Measurements from ENCODE around the gene LHX3. TPM values are rescaled to one million over a fixed set of nuclear protein-coding genes. Genes with fewer than 3 reads are reported as not detected.

Gene LHX3
- total RNA-seq, 1 donor from 2014 or later = not detected

- no peak for DNase-seq (ENCODE audit: low spot score)
- no peak for TF ChIP-seq CTCF (IDR thresholded peaks at IDR 0.05; ENCODE audit: unreplicated experiment)
- H3K36me3 Mint-ChIP-seq (ENCODE audit: low read depth, unreplicated experiment) = peaks cover 13% of the 10 kb centered on the region
- H3K27ac Mint-ChIP-seq (ENCODE audit: unreplicated experiment) = no peak overlapping the region
- H3K27me3 Mint-ChIP-seq (ENCODE audit: unreplicated experiment) = peaks cover 6% of the 10 kb centered on the region
- no peaks in the 10 kb centered on the region for H3K9me3 Mint-ChIP-seq (ENCODE audit: unreplicated experiment)
- H3K4me1 Mint-ChIP-seq (ENCODE audit: unreplicated experiment) = no peaks in the 10 kb centered on the region
- no peak overlapping the region for H3K4me3 Mint-ChIP-seq (ENCODE audit: unreplicated experiment)
These were observed 13.3 kb upstream of the LHX3 start for GRCh38 chr9:136218271-136218670.

- no peak for DNase-seq (ENCODE audit: low spot score)
- no peaks in the 10 kb centered on the region for H3K9me3 Mint-ChIP-seq (ENCODE audit: unreplicated experiment)
- H3K27me3 Mint-ChIP-seq (ENCODE audit: unreplicated experiment) = peaks cover 4% of the 10 kb centered on the region
- no peak overlapping the region for H3K4me3 Mint-ChIP-seq (ENCODE audit: unreplicated experiment)
- H3K4me1 Mint-ChIP-seq (ENCODE audit: unreplicated experiment) = no peaks in the 10 kb centered on the region
- no peak for TF ChIP-seq CTCF (IDR thresholded peaks at IDR 0.05; ENCODE audit: unreplicated experiment)
- H3K27ac Mint-ChIP-seq (ENCODE audit: unreplicated experiment) = no peak overlapping the region
- peaks cover 16% of the 10 kb centered on the region for H3K36me3 Mint-ChIP-seq (ENCODE audit: low read depth, unreplicated experiment)
These were observed 11.8 kb upstream of the LHX3 start for GRCh38 chr9:136216541-136217244.

GRCh38 chr9:136213733-136214132 lies 8.8 kb upstream of the LHX3 start:
- no peak for DNase-seq (ENCODE audit: low spot score)
- Mint-ChIP-seq H3K4me3 (ENCODE audit: unreplicated experiment) (no peak overlapping the region), H3K4me1 (ENCODE audit: unreplicated experiment) (no peaks in the 10 kb centered on the region), H3K36me3 (ENCODE audit: low read depth, unreplicated experiment) (peaks cover 16% of the 10 kb centered on the region), H3K27me3 (ENCODE audit: unreplicated experiment) (peaks cover 9% of the 10 kb centered on the region), H3K9me3 (ENCODE audit: unreplicated experiment) (no peaks in the 10 kb centered on the region), H3K27ac (ENCODE audit: unreplicated experiment) (no peak overlapping the region)
- TF ChIP-seq CTCF (IDR thresholded peaks at IDR 0.05; ENCODE audit: unreplicated experiment) = no peak

GRCh38 chr9:136212345-136212950 lies 7.5 kb upstream of the LHX3 start:
- no peaks in the 10 kb centered on the region for H3K4me1 Mint-ChIP-seq (ENCODE audit: unreplicated experiment)
- no peak overlapping the region for H3K27ac Mint-ChIP-seq (ENCODE audit: unreplicated experiment)
- H3K27me3 Mint-ChIP-seq (ENCODE audit: unreplicated experiment) = peaks cover 9% of the 10 kb centered on the region
- no peak for TF ChIP-seq CTCF (IDR thresholded peaks at IDR 0.05; ENCODE audit: unreplicated experiment)
- no peak for DNase-seq (ENCODE audit: low spot score)
- H3K36me3 Mint-ChIP-seq (ENCODE audit: low read depth, unreplicated experiment) = peaks cover 16% of the 10 kb centered on the region
- H3K4me3 Mint-ChIP-seq (ENCODE audit: unreplicated experiment) = no peak overlapping the region
- no peaks in the 10 kb centered on the region for H3K9me3 Mint-ChIP-seq (ENCODE audit: unreplicated experiment)
